ENCODE data around the gene CHRM3.

GRCh38 chr1:239417986-239418640 is 31.7 kb downstream of the CHRM3 start:
- no peak for TF ChIP-seq CTCF (IDR thresholded peaks at IDR 0.05)
- no peak for TF ChIP-seq POLR2AphosphoS5 (IDR thresholded peaks at IDR 0.05; ENCODE audit: insufficient read depth in 1 of 2, low read depth in 1 of 2)
